H1 (cell line): ENCODE results near the gene SRP14. TPM values are rescaled to one million over a fixed set of nuclear protein-coding genes. Genes with fewer than 3 reads are reported as not detected.

Experiments
- BRCA1 ChIP-seq: IDR thresholded peaks from 2 replicates; pipeline ENCODE4 v1.6.1; 2012; ENCODE audit warnings: low read depth, low read length, improper control_type of control experiment
- EP300 ChIP-seq, 2 experiments: IDR thresholded peaks; 1 replicate in 1 of 2; 2 replicates in 1 of 2; pipeline ENCODE4 v1.6.1; 2011 to 2012; ENCODE audit warnings: low read depth in 2 of 2, low read length in 2 of 2, mild to moderate bottlenecking in 2 of 2, borderline replicate concordance in 1 of 2, inconsistent platforms in 1 of 2, moderate library complexity in 1 of 2
- GABPA ChIP-seq: IDR thresholded peaks from 2 replicates; pipeline ENCODE4 v1.6.1; 2011; ENCODE audit warnings: mild to moderate bottlenecking, low read length, moderate library complexity, borderline replicate concordance; ENCODE audit not compliant: insufficient read depth
- GTF2F1 ChIP-seq: IDR thresholded peaks from 2 replicates; pipeline ENCODE4 v1.6.1; 2012; ENCODE audit warnings: low read depth, low read length, improper control_type of control experiment, borderline replicate concordance
- RAD21 ChIP-seq, 2 experiments: IDR thresholded peaks in 1 of 2; conservative IDR thresholded peaks in 1 of 2; 2 replicates each; pipeline ENCODE4 v1.6.1; 2011; ENCODE audit warnings: low read depth in 2 of 2, low read length in 2 of 2, improper control_type of control experiment in 1 of 2, inconsistent platforms in 1 of 2, mild to moderate bottlenecking in 1 of 2, moderate library complexity in 1 of 2
- YY1 ChIP-seq: IDR thresholded peaks from 2 replicates; pipeline ENCODE4 v1.6.1; 2011; ENCODE audit warnings: low read depth, mild to moderate bottlenecking, low read length
- polyA plus RNA-seq, 7 experiments: library from polyadenylated mRNA; depleted of rRNA in 3 of 7; stranded (reverse) in 5 of 7; unstranded in 2 of 7; fragments of >200 nt in 5 of 7; fragments of 200-250 nt in 2 of 7; gene quantifications; 1 replicate in 5 of 7; 2 replicates in 1 of 7; 4 replicates in 1 of 7; pipeline versions ENCODE4 v1.2.1 to v1.2.3, GENCODE V29; 2011 to 2013; ENCODE audit warnings: missing spikeins in 2 of 7, mixed read lengths in 2 of 7
- total RNA-seq: library from RNA; stranded (reverse); fragmentation: NEBNext Ultra II Directional; extraction: Animal tissue kit (Norgen Biotek cat#: 25700); gene quantifications from 2 replicates; pipeline ENCODE4 v1.2.1, GENCODE V29; 2021

The SRP14 gene
- total and polyA plus RNA-seq, 2 of the 8 experiments (the other 6 are each of a cell fraction or from before 2014, with no cell fraction given): 186 to 223 TPM

DNA sequence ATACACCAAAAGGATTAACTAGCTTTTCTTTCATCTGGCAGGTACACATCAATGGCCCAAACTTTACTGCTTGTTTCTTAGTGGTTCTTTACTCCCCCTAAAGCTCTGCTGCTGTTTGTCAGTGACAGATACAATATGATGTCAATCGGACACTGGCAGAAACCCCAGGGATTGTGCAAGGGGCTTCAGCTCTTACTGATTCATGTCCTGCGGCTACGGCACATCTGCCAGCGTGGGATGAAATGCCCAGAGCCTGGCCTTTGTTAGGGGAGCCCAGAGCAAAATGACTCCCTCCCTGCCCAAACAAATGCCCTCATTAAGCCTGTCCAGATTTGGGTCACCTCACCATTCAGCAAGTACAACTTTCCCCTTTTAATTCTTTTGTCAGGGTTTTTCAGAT lies 28.3 kb downstream of the SRP14 start (continued):
- TF ChIP-seq EP300 (IDR thresholded peaks at IDR 0.05; ENCODE audit: borderline replicate concordance in 1 of 2, low read depth in 2 of 2, low read length in 2 of 2) (no peak), YY1 (no peak), BRCA1 (no peak), RAD21 (IDR thresholded peaks at IDR 0.05 in 1 of 2, conservative IDR thresholded peaks at IDR 0.05 in 1 of 2; ENCODE audit: low read depth in 2 of 2, low read length in 2 of 2) (no peak), GABPA (no peak), GTF2F1 (no peak)
